Activated CD8-positive, alpha-beta T cell treated with anti-CD3 and anti-CD28 coated beads for 36 hours (primary cell): Measurements from ENCODE around the gene NUDCD3. TPM values are rescaled to one million over a fixed set of nuclear protein-coding genes. Genes with fewer than 3 reads are reported as not detected.

Experiments used
- ATAC-seq: fragments of 200-7000 bp; cut with Tn5 transposase; one replicate; pipeline ENCODE4 v1.10.0; 2021; ENCODE audit warnings: mild to moderate bottlenecking, moderate library complexity
- CTCF ChIA-PET: fragments of 350-600 bp; sonication (Branson Sonifier 250); formaldehyde crosslinking; loops from one replicate; lab custom pipeline; 2021; ENCODE audit warnings: antibody characterized with exemption; lab: Charles Lee
- POLR2A ChIA-PET: fragments of 350-600 bp; sonication (Branson Sonifier 250); formaldehyde crosslinking; loops from one replicate; lab custom pipeline; 2021; ENCODE audit warnings: antibody characterized with exemption; lab: Charles Lee
- DNase-seq: peaks from one replicate; pipeline ENCODE4 v3.0.0-alpha.2; 2020
- H3K27ac Mint-ChIP-seq: one replicate; pipeline ENCODE4 v1.8.0; 2021; ENCODE audit warnings: mild to moderate bottlenecking, mixed read lengths
- H3K27me3 Mint-ChIP-seq: one replicate; pipeline ENCODE4 v1.8.0; 2021; ENCODE audit warnings: mixed read lengths
- H3K36me3 Mint-ChIP-seq: one replicate; pipeline ENCODE4 v1.8.0; 2021; ENCODE audit warnings: low read depth, mixed read lengths
- H3K4me1 Mint-ChIP-seq: one replicate; pipeline ENCODE4 v1.8.0; 2021; ENCODE audit warnings: low read depth, mixed read lengths
- H3K4me3 Mint-ChIP-seq: one replicate; pipeline ENCODE4 v1.8.0; 2021; ENCODE audit warnings: mild to moderate bottlenecking, moderate library complexity, mixed read lengths
- H3K9me3 Mint-ChIP-seq: one replicate; pipeline ENCODE4 v1.8.0; 2021; ENCODE audit warnings: mixed read lengths
- intact Hi-C: fragments of 100-400 bp; cut with micrococcal nuclease; formaldehyde crosslinking; loops from one replicate; pipeline ENCODE4 v1.10.0; 2022
- total RNA-seq, 2 experiments: library from RNA; stranded (reverse); gene quantifications; one replicate each; pipeline ENCODE4 v1.2.3, GENCODE V29; 2021
- TF ChIP-seq, protein P1 (sequence below): fragments of 200-600 bp; IDR thresholded peaks from one replicate; pipeline ENCODE4 v1.8.0; 2022; ENCODE audit warnings: antibody characterized with exemption, mild to moderate bottlenecking

NUDCD3 gene
- total RNA-seq, 2 experiments from 2014 or later, result 102 to 107 TPM

DNA sequence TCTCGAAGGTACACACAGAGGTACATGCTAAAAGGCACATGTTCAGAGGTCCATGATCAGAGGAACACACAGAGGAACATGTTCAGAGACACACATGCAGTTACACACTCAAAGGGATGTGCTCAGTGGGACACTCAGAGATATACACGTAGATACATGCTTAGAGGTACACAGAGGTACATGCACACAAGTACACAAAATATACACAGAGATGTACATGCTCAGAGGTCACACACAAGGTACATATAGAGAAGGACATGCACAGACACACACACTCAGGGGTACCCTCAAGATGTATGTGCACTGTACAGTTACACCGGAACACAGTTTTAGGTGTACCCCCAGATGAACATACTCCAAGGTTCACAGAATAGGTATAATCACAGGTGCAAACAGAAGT lies 31.9 kb upstream of the NUDCD3 start:
- no peak for DNase-seq
- intact Hi-C loops, result no loop called here
- Mint-ChIP-seq H3K9me3 (peaks cover 6% of the 10 kb centered on the region), H3K4me3 (no peak overlapping the region), H3K27ac (no peak overlapping the region), H3K27me3 (no peaks in the 10 kb centered on the region), H3K4me1 (no peaks in the 10 kb centered on the region), H3K36me3 (peaks cover 5% of the 10 kb centered on the region)
- no peak for ATAC-seq
- CTCF ChIA-PET, result interaction anchor here (3.9 kb wide), 1 partner anchor 12 kb away, joined by 18 read pairs; no protein-coding TSS in a partner anchor
- POLR2A ChIA-PET, result no interaction called here
- TF ChIP-seq, protein P1, sequence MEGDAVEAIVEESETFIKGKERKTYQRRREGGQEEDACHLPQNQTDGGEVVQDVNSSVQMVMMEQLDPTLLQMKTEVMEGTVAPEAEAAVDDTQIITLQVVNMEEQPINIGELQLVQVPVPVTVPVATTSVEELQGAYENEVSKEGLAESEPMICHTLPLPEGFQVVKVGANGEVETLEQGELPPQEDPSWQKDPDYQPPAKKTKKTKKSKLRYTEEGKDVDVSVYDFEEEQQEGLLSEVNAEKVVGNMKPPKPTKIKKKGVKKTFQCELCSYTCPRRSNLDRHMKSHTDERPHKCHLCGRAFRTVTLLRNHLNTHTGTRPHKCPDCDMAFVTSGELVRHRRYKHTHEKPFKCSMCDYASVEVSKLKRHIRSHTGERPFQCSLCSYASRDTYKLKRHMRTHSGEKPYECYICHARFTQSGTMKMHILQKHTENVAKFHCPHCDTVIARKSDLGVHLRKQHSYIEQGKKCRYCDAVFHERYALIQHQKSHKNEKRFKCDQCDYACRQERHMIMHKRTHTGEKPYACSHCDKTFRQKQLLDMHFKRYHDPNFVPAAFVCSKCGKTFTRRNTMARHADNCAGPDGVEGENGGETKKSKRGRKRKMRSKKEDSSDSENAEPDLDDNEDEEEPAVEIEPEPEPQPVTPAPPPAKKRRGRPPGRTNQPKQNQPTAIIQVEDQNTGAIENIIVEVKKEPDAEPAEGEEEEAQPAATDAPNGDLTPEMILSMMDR, result no peak

DNA sequence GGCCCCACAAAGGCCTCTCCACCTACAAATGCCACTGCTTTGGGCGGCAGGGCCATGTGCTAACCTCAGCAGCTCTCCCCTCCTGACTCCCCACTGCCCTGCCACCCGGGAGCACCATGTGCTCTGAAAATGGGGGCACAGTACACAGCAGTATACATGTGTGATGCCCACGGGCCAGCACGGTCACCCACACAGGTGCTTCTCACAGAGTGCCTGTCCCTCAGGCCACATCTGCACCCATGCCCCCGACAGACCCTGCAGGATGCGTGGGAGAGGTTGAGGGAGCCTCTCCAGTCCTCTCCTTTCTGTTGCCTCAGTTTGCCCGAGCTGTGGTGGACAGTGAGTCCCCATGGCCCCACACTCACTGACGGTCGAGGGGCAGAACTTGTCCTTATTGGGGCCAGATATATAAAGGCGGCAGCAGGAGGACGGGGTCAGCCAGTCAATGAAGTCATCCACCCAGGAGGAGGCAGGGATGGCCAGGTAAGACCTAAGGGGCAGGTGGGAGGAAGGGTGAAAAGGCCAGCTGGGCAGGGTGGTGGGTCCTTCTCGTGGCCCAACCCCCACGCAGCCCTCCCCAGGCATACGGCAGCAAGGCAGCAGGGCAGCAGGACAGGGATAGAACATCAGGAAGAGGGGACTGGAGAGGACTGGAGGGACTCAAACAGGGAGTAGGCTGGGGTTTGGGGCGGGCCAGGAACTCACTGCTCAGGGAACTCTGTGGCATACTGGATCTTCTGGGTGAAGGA lies 31.1 kb upstream of the NUDCD3 start:
- POLR2A ChIA-PET, result interaction anchor here (0.6 kb wide), 1 partner anchor 277 kb away, joined by 4 read pairs; no protein-coding TSS in a partner anchor
- H3K36me3 Mint-ChIP-seq, result peaks cover 5% of the 10 kb centered on the region
- no peak overlapping the region for H3K4me3 Mint-ChIP-seq
- TF ChIP-seq, protein P1, result no peak
- no peaks in the 10 kb centered on the region for H3K27me3 Mint-ChIP-seq
- intact Hi-C loops, result no loop called here
- H3K27ac Mint-ChIP-seq, result no peak overlapping the region
- H3K9me3 Mint-ChIP-seq, result peaks cover 4% of the 10 kb centered on the region
- H3K4me1 Mint-ChIP-seq, result no peaks in the 10 kb centered on the region
- ATAC-seq, result no peak
- no peak for DNase-seq
- CTCF ChIA-PET, result no interaction called here

DNA sequence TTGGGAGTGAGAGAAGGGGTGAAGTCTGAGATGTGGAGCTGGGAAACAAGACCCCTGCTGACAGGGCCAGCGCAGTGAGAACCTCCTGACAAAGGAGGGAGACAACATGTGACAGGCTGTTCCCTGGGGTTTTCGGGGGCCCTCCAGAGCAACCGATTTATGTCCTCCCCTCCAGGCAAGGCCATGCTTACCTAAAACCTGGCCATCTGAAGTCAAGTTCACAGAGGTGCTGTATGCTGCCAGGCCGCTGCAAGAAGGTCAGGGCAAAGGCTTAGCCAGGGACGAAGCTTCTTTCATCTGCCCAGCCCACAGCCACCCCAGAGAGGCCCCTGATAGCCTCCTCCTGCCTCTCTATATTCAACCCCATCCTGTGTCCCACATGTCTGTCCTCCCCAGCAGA lies 30.1 kb upstream of the NUDCD3 start:
- Mint-ChIP-seq H3K27ac (no peak overlapping the region), H3K27me3 (no peaks in the 10 kb centered on the region), H3K9me3 (peaks cover 4% of the 10 kb centered on the region), H3K4me1 (no peaks in the 10 kb centered on the region), H3K36me3 (peaks cover 5% of the 10 kb centered on the region), H3K4me3 (no peak overlapping the region)
- ATAC-seq (no peak), DNase-seq (no peak)
- TF ChIP-seq, protein P1, result no peak
- CTCF ChIA-PET, result interaction anchor here (4.3 kb wide), 1 partner anchor 14 kb away, joined by 19 read pairs; no protein-coding TSS in a partner anchor
- intact Hi-C loops, result no loop called here
- POLR2A ChIA-PET, result interaction anchor here (0.6 kb wide), 1 partner anchor 278 kb away, joined by 4 read pairs; no protein-coding TSS in a partner anchor

DNA sequence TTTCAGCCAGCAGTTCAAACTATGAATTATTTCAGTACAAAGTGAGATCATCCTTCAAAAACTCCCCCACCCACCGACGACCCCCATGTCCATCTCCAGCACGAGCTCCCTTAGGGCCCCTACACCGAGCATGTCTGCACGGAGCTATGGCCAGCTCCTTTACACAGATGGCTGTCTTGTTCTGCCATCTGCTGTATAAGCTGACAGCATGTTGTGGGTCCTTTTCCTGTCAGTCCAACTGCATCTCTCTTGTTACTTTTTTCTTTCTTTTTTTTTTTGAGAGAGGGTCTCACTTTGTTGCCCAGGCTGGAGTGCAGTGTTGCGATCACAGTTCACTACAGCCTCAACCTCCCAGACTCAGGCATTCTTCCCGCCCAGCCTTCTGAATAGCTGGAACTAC lies 29.1 kb upstream of the NUDCD3 start:
- intact Hi-C loops, result no loop called here

More for the DNA sequence above, 29.1 kb upstream of the NUDCD3 start:
- TF ChIP-seq, protein P1, result no peak
- Mint-ChIP-seq H3K4me1 (no peaks in the 10 kb centered on the region), H3K36me3 (no peaks in the 10 kb centered on the region), H3K9me3 (no peaks in the 10 kb centered on the region), H3K27me3 (no peaks in the 10 kb centered on the region), H3K4me3 (no peak overlapping the region), H3K27ac (no peak overlapping the region)
- POLR2A ChIA-PET, result interaction anchor here (0.6 kb wide), 1 partner anchor 397 kb away, joined by 3 read pairs; no protein-coding TSS in a partner anchor
- CTCF ChIA-PET, result interaction anchor here (4.3 kb wide), 1 partner anchor 15 kb away, joined by 19 read pairs; no protein-coding TSS in a partner anchor
- DNase-seq, result no peak
- no peak for ATAC-seq
